Sigmoid colon (tissue), 7 donors: ENCODE measurements around the gene MPP7. TPM values are rescaled to one million over a fixed set of nuclear protein-coding genes. Genes with fewer than 3 reads are reported as not detected.

Experiments used
- DNase-seq: peaks from one replicate; pipeline ENCODE4 v3.0.0-alpha.2; 2019
- H3K27ac ChIP-seq, 4 donors: fragments of 200-600 bp; sonication (generic); one replicate each; pipeline ENCODE4 v1.5.1; 2016 to 2019; ENCODE audit warnings: mild to moderate bottlenecking in 1 of 4
- H3K27me3 ChIP-seq, 3 donors: fragments of 200-600 bp; sonication (generic); one replicate each; pipeline ENCODE4 v1.5.1; 2019; ENCODE audit warnings: mild to moderate bottlenecking in 1 of 3
- H3K36me3 ChIP-seq, 4 donors: fragments of 200-600 bp; sonication (generic); one replicate each; pipeline ENCODE4 v1.5.1; 2016 to 2019
- H3K4me1 ChIP-seq, 4 donors: fragments of 200-600 bp; sonication (generic); one replicate each; pipeline ENCODE4 v1.5.1; 2017 to 2019
- H3K4me3 ChIP-seq, 4 donors: fragments of 200-600 bp; sonication (generic); one replicate each; pipeline ENCODE4 v1.5.1; 2017 to 2019; ENCODE audit warnings: mild to moderate bottlenecking in 2 of 4, moderate library complexity in 1 of 4
- H3K9me3 ChIP-seq, 4 donors: fragments of 200-600 bp in 3 of 4; sonication (generic) in 3 of 4; one replicate each; pipeline versions ENCODE4 v1.5.1 to v1.6.1; 2013 to 2019
- EP300 ChIP-seq, 4 donors: sonication (generic); formaldehyde crosslinking; IDR thresholded peaks; one replicate each; pipeline ENCODE4 v1.6.1; 2017; ENCODE audit warnings: antibody characterized with exemption in 4 of 4
- POLR2A ChIP-seq, 2 donors: fragments of 450-650 bp; IDR thresholded peaks; one replicate each; pipeline ENCODE4 v1.6.1; 2016; ENCODE audit warnings: antibody characterized with exemption in 2 of 2, mild to moderate bottlenecking in 2 of 2, moderate library complexity in 2 of 2
- POLR2AphosphoS5 ChIP-seq, 4 donors: sonication (generic); formaldehyde crosslinking; IDR thresholded peaks; one replicate each; pipeline ENCODE4 v1.6.1; 2017; ENCODE audit warnings: antibody characterized with exemption in 4 of 4
- WGBS, 2 donors: extraction: QIAGEN DNeasy Blood & Tissue Kit; methylation state at CpG; one replicate each; pipeline ENCODE4 v1.1.7; 2013; 5-methylcytosine and 5-hydroxymethylcytosine counted together
- intact Hi-C: fragments of 100-400 bp; cut with DNase I; formaldehyde crosslinking; loops from one replicate; pipeline ENCODE4 v1.15.1; 2023
- polyA plus RNA-seq, 3 donors: library from polyadenylated mRNA; stranded (reverse); fragments of 200-250 nt; gene quantifications; one replicate each; pipeline ENCODE4 v1.2.3, GENCODE V29; 2013
- total RNA-seq, 4 donors: library from RNA; depleted of rRNA; stranded (reverse); fragments of >200 nt; gene quantifications; one replicate each; pipeline ENCODE4 v1.1.0, GENCODE V29; 2016
- TF ChIP-seq, protein P1 (sequence below), 4 experiments: fragments of 450-650 bp in 3 of 4; fragments of 200-600 bp in 1 of 4; IDR thresholded peaks; one replicate each; pipeline ENCODE4 v1.5.1; 2016 to 2019; ENCODE audit warnings: antibody characterized with exemption in 4 of 4, mild to moderate bottlenecking in 3 of 4, moderate library complexity in 2 of 4
- donor health status: healthy with polysubstance abuse.
- donor health status: Bipolar disorder and iron deficiency.
- donor health status: healthy.

The MPP7 gene
- total and polyA plus RNA-seq, 7 donors: 5.5 to 50.3 (median 29.7) TPM

DNA sequence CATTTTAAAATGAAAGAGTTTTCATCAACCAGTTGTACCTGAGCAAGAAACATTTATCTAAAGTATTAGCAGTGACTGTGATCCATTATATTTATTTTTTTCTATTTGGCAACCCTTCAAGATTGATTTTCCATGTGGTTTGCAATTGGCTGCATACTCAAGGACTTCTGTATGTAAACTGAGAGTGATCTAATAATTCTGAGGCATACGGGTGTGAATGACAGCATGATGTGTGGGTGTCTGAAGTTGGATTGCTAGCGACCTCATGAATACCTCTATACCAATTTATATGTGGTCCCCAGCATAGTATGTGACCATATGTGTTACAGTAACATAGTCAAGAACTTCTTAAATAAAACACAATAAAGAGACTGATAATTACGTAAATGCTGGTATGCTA is 8.2 kb upstream of the MPP7 start:
- Histone ChIP-seq H3K4me1 (no peaks in the 10 kb centered on the region), H3K27me3 (no peaks in the 10 kb centered on the region), H3K4me3 (no peak overlapping the region), H3K36me3 (no peaks in the 10 kb centered on the region), H3K9me3 (peaks cover 0 to 6% (median 0%) of the 10 kb centered on the region in 4 donors), H3K27ac (no peak overlapping the region)
- TF ChIP-seq POLR2AphosphoS5 (IDR thresholded peaks at IDR 0.05) (no peak), EP300 (IDR thresholded peaks at IDR 0.05) (no peak), POLR2A (IDR thresholded peaks at IDR 0.05) (no peak)
- TF ChIP-seq, protein P1, sequence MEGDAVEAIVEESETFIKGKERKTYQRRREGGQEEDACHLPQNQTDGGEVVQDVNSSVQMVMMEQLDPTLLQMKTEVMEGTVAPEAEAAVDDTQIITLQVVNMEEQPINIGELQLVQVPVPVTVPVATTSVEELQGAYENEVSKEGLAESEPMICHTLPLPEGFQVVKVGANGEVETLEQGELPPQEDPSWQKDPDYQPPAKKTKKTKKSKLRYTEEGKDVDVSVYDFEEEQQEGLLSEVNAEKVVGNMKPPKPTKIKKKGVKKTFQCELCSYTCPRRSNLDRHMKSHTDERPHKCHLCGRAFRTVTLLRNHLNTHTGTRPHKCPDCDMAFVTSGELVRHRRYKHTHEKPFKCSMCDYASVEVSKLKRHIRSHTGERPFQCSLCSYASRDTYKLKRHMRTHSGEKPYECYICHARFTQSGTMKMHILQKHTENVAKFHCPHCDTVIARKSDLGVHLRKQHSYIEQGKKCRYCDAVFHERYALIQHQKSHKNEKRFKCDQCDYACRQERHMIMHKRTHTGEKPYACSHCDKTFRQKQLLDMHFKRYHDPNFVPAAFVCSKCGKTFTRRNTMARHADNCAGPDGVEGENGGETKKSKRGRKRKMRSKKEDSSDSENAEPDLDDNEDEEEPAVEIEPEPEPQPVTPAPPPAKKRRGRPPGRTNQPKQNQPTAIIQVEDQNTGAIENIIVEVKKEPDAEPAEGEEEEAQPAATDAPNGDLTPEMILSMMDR (IDR thresholded peaks at IDR 0.05): no peak
- WGBS, 2 donors: 65 to 80% methylated on average over 3 of the region's 3 CpGs
- DNase-seq: no peak
- intact Hi-C loops: no loop called here

DNA sequence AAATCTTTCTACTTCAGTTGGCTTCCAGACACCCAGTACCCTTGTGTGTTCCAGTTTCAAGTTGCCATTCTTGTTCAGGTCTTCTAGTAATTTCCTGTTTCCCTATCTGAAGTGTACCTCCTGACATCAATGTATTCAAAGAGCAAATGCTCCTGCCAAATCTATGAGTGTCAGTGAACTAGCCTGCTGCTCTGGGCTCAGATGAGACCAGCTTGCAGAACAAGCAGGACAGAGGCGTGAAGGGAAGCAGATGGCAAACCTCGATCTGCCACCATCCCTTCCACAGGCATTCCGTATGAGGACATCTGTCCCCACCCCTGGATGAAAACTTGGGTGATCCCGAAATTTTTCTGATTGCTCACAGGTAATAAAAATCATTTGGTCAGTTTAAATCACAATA is 4.4 kb upstream of the MPP7 start:
- intact Hi-C loops: no loop called here
- TF ChIP-seq EP300 (IDR thresholded peaks at IDR 0.05): no peak
- TF ChIP-seq POLR2AphosphoS5 (IDR thresholded peaks at IDR 0.05): no peak
- TF ChIP-seq, protein P1 (IDR thresholded peaks at IDR 0.05): no peak
- peaks cover 0 to 8% (median 2%) of the 10 kb centered on the region in 4 donors for H3K4me1 ChIP-seq
- 78 to 80% methylated on average over 4 of the region's 4 CpGs for WGBS, 2 donors
- no peak overlapping the region for H3K4me3 ChIP-seq
- H3K9me3 ChIP-seq: peaks cover 0 to 5% (median 0%) of the 10 kb centered on the region in 4 donors
- no peak overlapping the region for H3K27ac ChIP-seq
- no peaks in the 10 kb centered on the region for H3K27me3 ChIP-seq
- no peak for DNase-seq
- H3K36me3 ChIP-seq: no peaks in the 10 kb centered on the region

DNA sequence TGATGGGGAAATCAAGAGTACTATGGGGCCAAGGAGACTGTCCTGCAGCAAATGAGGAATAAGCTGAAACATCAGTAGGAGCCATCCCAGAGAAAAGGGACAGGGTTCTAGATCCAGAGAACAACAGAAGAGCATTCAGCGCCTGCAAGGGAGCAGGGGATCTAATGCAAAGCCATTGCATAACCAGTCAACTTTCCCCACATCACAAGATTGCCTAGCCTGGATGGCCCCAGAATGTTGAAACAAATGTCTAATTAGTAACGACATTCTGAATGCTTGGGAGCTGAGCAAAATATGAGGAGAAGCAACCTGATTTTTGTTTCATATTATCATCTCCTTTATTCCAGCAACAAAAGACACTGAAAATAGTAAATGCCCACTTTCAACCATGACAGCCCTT is 2.7 kb upstream of the MPP7 start:
- Histone ChIP-seq H3K4me1 (peaks cover 0 to 25% (median 12%) of the 10 kb centered on the region in 4 donors), H3K9me3 (no peaks in the 10 kb centered on the region), H3K36me3 (no peaks in the 10 kb centered on the region), H3K27ac (no peak overlapping the region), H3K27me3 (no peaks in the 10 kb centered on the region), H3K4me3 (no peak overlapping the region)
- DNase-seq: no peak
- 88 to 90% methylated on average over 2 of the region's 2 CpGs for WGBS, 2 donors
- intact Hi-C loops: no loop called here
- TF ChIP-seq, protein P1 (IDR thresholded peaks at IDR 0.05): no peak
- no peak for TF ChIP-seq POLR2AphosphoS5 (IDR thresholded peaks at IDR 0.05)
- TF ChIP-seq POLR2A (IDR thresholded peaks at IDR 0.05): no peak
- no peak for TF ChIP-seq EP300 (IDR thresholded peaks at IDR 0.05)

DNA sequence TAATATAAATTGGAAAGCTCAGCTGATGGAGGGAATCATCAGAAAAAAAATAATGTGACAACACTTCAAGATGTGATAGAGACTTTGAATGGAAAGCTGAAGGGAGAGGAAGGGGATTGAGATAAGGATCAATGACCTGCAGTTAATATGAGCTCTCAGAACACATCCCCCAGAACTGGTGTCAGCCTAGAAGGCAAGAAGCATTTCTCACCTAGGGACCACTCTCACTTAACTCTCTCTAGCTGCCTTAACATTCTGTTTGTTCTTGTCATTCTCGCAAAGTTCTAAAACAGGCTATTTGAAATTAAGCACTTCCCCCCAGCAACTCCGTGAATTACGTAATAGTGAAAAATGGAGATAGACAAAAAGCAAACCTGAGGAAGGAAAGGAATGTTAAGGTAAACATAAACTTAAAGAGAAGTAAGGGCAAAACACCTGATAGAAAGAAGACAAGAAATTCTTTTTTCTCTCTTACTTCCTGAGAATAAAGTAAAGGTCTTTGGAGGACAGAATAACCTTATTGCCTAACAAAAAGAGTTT is 1.2 kb upstream of the MPP7 start:
- no peak overlapping the region for H3K4me3 ChIP-seq
- intact Hi-C loops: loop anchor here (5.0 kb wide), 1 partner anchor 228 kb away; the partner anchor contains the start of gene WAC
- DNase-seq: no peak
- H3K36me3 ChIP-seq: no peaks in the 10 kb centered on the region
- no peaks in the 10 kb centered on the region for H3K27me3 ChIP-seq
- peaks cover 0 to 38% (median 16%) of the 10 kb centered on the region in 4 donors for H3K4me1 ChIP-seq
- TF ChIP-seq EP300 (IDR thresholded peaks at IDR 0.05): no peak
- no peak for TF ChIP-seq POLR2A (IDR thresholded peaks at IDR 0.05)
- TF ChIP-seq, protein P1 (IDR thresholded peaks at IDR 0.05): no peak
- TF ChIP-seq POLR2AphosphoS5 (IDR thresholded peaks at IDR 0.05): no peak
- H3K9me3 ChIP-seq: no peaks in the 10 kb centered on the region
- 42 to 44% methylated on average over 3 of the region's 3 CpGs for WGBS, 2 donors
- H3K27ac ChIP-seq: no peak overlapping the region
